ENCODE data around the gene S100PBP. TPM values are rescaled to one million over a fixed set of nuclear protein-coding genes. Genes with fewer than 3 reads are reported as not detected.

S100PBP gene
- total and polyA plus RNA-seq, 9 of the 15 experiments (the other 6 are each of a cell fraction or from before 2014, with no cell fraction given), result 22.9 to 60.2 (median 32.9) TPM

GRCh38 chr1:32892368-32893197, 75.1 kb downstream of the S100PBP start (continued):
- TF ChIP-seq ZNF24 (IDR thresholded peaks at IDR 0.05) (0 out of 2 replicates have a peak, but pooled peaks have one; percentile 27), CBFA2T3 (IDR thresholded peaks at IDR 0.05) (0 out of 2 replicates have a peak, but pooled peaks have one; percentile 10), MXD1 (CRISPR knock-in tag; IDR thresholded peaks at IDR 0.05; ENCODE audit: borderline replicate concordance, poor library complexity, severe bottlenecking) (no peak), IFI16 (CRISPR knock-in tag; IDR thresholded peaks at IDR 0.05) (no peak), YBX1 (IDR thresholded peaks at IDR 0.05) (no peak), ARID3A (IDR thresholded peaks at IDR 0.05; ENCODE audit: borderline replicate concordance, low read depth, low read length) (no peak), MCM7 (IDR thresholded peaks at IDR 0.05) (no peak), TEAD2 (tag; IDR thresholded peaks at IDR 0.05) (no peak), CCNT2 (IDR thresholded peaks at IDR 0.05; ENCODE audit: borderline replicate concordance, extremely low read depth, insufficient read length, low read depth, low read length) (peak; percentile 51), SMC3 (conservative IDR thresholded peaks at IDR 0.05; ENCODE audit: insufficient read depth, low read depth, low read length) (peak; percentile 27; the same call in 1 of the 2 replicates), ILK (tag; IDR thresholded peaks at IDR 0.05; ENCODE audit: borderline replicate concordance, low read depth) (no peak), ZNF224 (CRISPR knock-in tag; IDR thresholded peaks at IDR 0.05) (no peak), RBM22 (IDR thresholded peaks at IDR 0.05; ENCODE audit: low read depth, low read length, poor library complexity, severe bottlenecking) (no peak)
- TF ChIP-seq, protein P1, sequence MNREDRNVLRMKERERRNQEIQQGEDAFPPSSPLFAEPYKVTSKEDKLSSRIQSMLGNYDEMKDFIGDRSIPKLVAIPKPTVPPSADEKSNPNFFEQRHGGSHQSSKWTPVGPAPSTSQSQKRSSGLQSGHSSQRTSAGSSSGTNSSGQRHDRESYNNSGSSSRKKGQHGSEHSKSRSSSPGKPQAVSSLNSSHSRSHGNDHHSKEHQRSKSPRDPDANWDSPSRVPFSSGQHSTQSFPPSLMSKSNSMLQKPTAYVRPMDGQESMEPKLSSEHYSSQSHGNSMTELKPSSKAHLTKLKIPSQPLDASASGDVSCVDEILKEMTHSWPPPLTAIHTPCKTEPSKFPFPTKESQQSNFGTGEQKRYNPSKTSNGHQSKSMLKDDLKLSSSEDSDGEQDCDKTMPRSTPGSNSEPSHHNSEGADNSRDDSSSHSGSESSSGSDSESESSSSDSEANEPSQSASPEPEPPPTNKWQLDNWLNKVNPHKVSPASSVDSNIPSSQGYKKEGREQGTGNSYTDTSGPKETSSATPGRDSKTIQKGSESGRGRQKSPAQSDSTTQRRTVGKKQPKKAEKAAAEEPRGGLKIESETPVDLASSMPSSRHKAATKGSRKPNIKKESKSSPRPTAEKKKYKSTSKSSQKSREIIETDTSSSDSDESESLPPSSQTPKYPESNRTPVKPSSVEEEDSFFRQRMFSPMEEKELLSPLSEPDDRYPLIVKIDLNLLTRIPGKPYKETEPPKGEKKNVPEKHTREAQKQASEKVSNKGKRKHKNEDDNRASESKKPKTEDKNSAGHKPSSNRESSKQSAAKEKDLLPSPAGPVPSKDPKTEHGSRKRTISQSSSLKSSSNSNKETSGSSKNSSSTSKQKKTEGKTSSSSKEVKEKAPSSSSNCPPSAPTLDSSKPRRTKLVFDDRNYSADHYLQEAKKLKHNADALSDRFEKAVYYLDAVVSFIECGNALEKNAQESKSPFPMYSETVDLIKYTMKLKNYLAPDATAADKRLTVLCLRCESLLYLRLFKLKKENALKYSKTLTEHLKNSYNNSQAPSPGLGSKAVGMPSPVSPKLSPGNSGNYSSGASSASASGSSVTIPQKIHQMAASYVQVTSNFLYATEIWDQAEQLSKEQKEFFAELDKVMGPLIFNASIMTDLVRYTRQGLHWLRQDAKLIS (CRISPR knock-in tag; IDR thresholded peaks at IDR 0.05), result 0 out of 2 replicates have a peak, but pooled peaks have one; percentile 32

All from K562 (cell line).